MV-4-11 (cell line): ENCODE results near the gene MEGF6.

Experiments used
- DNase-seq: peaks from one replicate; lab custom pipeline; 2025; lab: John Stamatoyannopoulos, UW

MEGF6 gene

GRCh38 chr1:3570066-3570986, 41.0 kb downstream of the MEGF6 start:
- DNase-seq, result no peak

GRCh38 chr1:3569436-3569835, 41.9 kb downstream of the MEGF6 start:
- DNase-seq, result no peak

- DNase-seq, result no peak
These were observed 42.4 kb downstream of the MEGF6 start for GRCh38 chr1:3568815-3569435.

GRCh38 chr1:3566951-3567804, 44.1 kb downstream of the MEGF6 start:
- DNase-seq, result no peak

- DNase-seq, result no peak
These were observed 45.1 kb downstream of the MEGF6 start for GRCh38 chr1:3566003-3566885.

GRCh38 chr1:3564921-3565831, 46.1 kb downstream of the MEGF6 start:
- DNase-seq, result no peak

GRCh38 chr1:3563610-3564009, 47.7 kb downstream of the MEGF6 start:
- DNase-seq, result no peak

GRCh38 chr1:3563125-3563524, 48.2 kb downstream of the MEGF6 start:
- DNase-seq, result no peak

- no peak for DNase-seq
These were observed 48.6 kb downstream of the MEGF6 start for GRCh38 chr1:3562712-3563111.

- no peak for DNase-seq
These were observed 49.6 kb downstream of the MEGF6 start for GRCh38 chr1:3561702-3562101.

GRCh38 chr1:3560981-3561380, 50.3 kb downstream of the MEGF6 start:
- DNase-seq, result no peak

GRCh38 chr1:3560251-3560871, 50.9 kb downstream of the MEGF6 start:
- no peak for DNase-seq

GRCh38 chr1:3558036-3558726, 53.1 kb downstream of the MEGF6 start:
- peak; percentile 63 for DNase-seq

- no peak for DNase-seq
These were observed 53.9 kb downstream of the MEGF6 start for GRCh38 chr1:3557366-3557765.

- DNase-seq, result no peak
These were observed 55.0 kb downstream of the MEGF6 start for GRCh38 chr1:3556336-3556735.

- no peak for DNase-seq
These were observed 56.0 kb downstream of the MEGF6 start for GRCh38 chr1:3555131-3555920.

- DNase-seq, result no peak
These were observed 57.4 kb downstream of the MEGF6 start for GRCh38 chr1:3553940-3554223.

GRCh38 chr1:3553166-3553939, 58.0 kb downstream of the MEGF6 start:
- no peak for DNase-seq
